HEK293T (cell line): ENCODE results near the gene GIPC2.

Experiments used
- CTCF ChIA-PET: fragments of 350-600 bp; formaldehyde crosslinking; extraction: SDS; loops from one replicate; lab custom pipeline; 2021; ENCODE audit warnings: antibody characterized with exemption, inconsistent platforms; lab: Yijun Ruan, JAX
- POLR2A ChIA-PET: fragments of 350-600 bp; formaldehyde crosslinking; extraction: SDS; loops from one replicate; lab custom pipeline; 2020; ENCODE audit warnings: antibody characterized with exemption, inconsistent platforms; lab: Yijun Ruan, JAX
- DNase-seq: peaks from one replicate; pipeline ENCODE4 v3.0.0; 2012; ENCODE audit warnings: mixed read lengths; ENCODE audit errors: extremely low spot score
- ARNT ChIP-seq: fragments of 450-650 bp; IDR thresholded peaks from 2 replicates; pipeline ENCODE4 v1.6.1; 2017; ENCODE audit warnings: mild to moderate bottlenecking
- BHLHE40 ChIP-seq: fragments of 450-650 bp; IDR thresholded peaks from 2 replicates; pipeline ENCODE4 v1.6.1; 2016; ENCODE audit warnings: mild to moderate bottlenecking, moderate library complexity, borderline replicate concordance
- CTBP1 ChIP-seq: fragments of 450-650 bp; IDR thresholded peaks from 2 replicates; pipeline ENCODE4 v1.6.1; 2016; ENCODE audit warnings: borderline replicate concordance
- ELF4 ChIP-seq: fragments of 450-650 bp; IDR thresholded peaks from 2 replicates; pipeline ENCODE4 v1.6.1; 2017; ENCODE audit warnings: antibody characterized with exemption
- FOXA1 ChIP-seq: fragments of 450-650 bp; IDR thresholded peaks from 2 replicates; pipeline ENCODE4 v1.6.1; 2016; ENCODE audit warnings: mild to moderate bottlenecking
- FOXK2 ChIP-seq: fragments of 450-650 bp; IDR thresholded peaks from 2 replicates; pipeline ENCODE4 v1.6.1; 2016; ENCODE audit warnings: mild to moderate bottlenecking
- FOXM1 ChIP-seq: fragments of 450-650 bp; IDR thresholded peaks from 2 replicates; pipeline ENCODE4 v1.6.1; 2017; ENCODE audit warnings: mild to moderate bottlenecking, borderline replicate concordance
- HDGF ChIP-seq: fragments of 450-650 bp; IDR thresholded peaks from 2 replicates; pipeline ENCODE4 v1.6.1; 2017; ENCODE audit warnings: antibody characterized with exemption, borderline replicate concordance
- L3MBTL2 ChIP-seq: fragments of 450-650 bp; conservative IDR thresholded peaks from 2 replicates; pipeline ENCODE4 v1.6.1; 2016; ENCODE audit warnings: mild to moderate bottlenecking
- LEF1 ChIP-seq: fragments of 450-650 bp; IDR thresholded peaks from 2 replicates; pipeline ENCODE4 v1.6.1; 2017; ENCODE audit warnings: mild to moderate bottlenecking, borderline replicate concordance
- NFRKB ChIP-seq: fragments of 450-650 bp; IDR thresholded peaks from 2 replicates; pipeline ENCODE4 v1.6.1; 2016; ENCODE audit warnings: mild to moderate bottlenecking, moderate library complexity
- SP1 ChIP-seq: fragments of 450-650 bp; IDR thresholded peaks from 2 replicates; pipeline ENCODE4 v1.6.1; 2017
- SUZ12 ChIP-seq: fragments of 450-650 bp; IDR thresholded peaks from 2 replicates; pipeline ENCODE4 v1.6.1; 2016; ENCODE audit warnings: mild to moderate bottlenecking
- TARDBP ChIP-seq: fragments of 450-650 bp; IDR thresholded peaks from 2 replicates; pipeline ENCODE4 v1.6.1; 2016
- ZNF384 ChIP-seq: fragments of 450-650 bp; IDR thresholded peaks from 2 replicates; pipeline ENCODE4 v1.6.1; 2016
- TF ChIP-seq, protein P1 (sequence below): fragments of 450-650 bp; IDR thresholded peaks from 2 replicates; pipeline ENCODE4 v1.6.1; 2016

GIPC2 gene

DNA sequence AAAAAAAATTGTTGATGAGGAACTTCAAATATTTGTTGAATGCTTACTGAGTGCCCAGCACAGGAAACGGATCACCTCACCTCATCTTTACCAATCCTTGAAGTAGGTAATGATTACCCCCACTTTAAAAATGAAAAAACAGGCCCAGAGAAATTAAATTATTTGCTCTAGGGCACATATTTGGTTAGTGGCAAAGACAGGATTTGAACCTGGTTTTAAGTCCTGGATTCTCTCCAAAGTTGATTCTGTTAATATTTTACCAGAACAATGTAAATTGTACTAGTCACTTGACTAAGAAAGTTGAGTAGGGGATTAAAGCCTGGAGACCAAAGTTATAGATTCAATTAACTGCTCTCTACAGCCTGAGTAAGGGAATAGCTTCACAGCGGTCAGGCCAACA, 97.9 kb downstream of the GIPC2 start:
- TF ChIP-seq ELF4, result no peak
- TF ChIP-seq BHLHE40, result no peak
- no peak for TF ChIP-seq FOXM1
- TF ChIP-seq FOXK2, result no peak
- no peak for TF ChIP-seq HDGF
- TF ChIP-seq FOXA1, result no peak
- no peak for TF ChIP-seq LEF1
- POLR2A ChIA-PET, result no interaction called here

DNA sequence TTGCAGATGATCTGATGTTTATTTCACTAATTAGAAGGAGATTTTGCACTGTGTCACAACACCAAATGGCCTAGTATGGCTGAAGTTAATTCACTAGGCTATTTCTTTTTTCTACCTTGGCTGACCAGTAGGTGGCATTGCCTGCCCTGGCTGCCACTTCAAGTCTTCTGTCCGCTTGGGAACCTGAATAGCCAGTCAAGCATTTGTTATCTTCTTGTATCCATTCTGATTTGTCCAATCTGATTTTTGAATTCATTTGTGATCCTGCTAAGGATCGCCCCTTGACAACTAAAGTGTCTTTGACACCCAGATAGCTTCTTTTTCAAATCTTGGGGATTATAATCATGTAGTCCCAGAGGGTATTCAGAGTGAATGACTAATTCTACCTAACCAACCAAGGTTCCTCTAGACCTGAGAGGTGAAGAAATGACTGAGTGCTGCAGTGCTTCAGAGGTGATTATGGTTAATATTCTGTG, 99.4 kb downstream of the GIPC2 start:
- DNase-seq, result peak; percentile 83
- CTCF ChIA-PET, result interaction anchor here (0.6 to 1.8 kb wide), 4 partner anchors 14 to 532 kb away, joined by 3 to 6 read pairs (median 4); no protein-coding TSS in a partner anchor

More for the DNA sequence above, 97.9 kb downstream of the GIPC2 start:
- CTCF ChIA-PET, result interaction anchor here (0.6 to 1.8 kb wide), 2 partner anchors 12 to 464 kb away, joined by 4 to 6 read pairs; no protein-coding TSS in a partner anchor
- no peak for DNase-seq

DNA sequence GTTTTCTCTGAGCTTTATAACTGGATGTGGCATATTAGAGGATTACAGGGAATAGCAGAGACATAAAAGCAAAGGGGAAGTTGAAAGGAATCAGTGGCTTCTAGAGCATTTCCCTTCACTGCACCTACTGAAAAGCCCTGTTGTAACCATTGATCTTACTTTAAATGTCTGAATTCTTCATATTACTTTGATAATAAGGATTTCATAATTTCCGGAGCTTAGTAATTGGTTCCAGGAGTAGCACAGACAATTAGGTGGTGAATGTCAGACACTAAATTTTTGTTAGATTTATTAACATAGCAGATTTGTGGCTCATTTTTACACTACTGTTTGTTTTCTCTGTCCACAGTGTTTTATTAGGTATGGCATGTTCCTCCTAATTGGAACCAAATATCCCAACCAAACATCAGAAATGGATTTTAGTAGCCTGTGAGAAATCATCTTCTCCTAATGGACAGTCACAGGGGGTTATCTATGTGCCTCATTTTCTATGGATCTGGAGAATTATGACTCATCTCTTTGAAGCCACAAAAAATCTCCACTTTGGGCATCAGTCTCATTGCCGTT, 100.5 kb downstream of the GIPC2 start:
- DNase-seq, result no peak
- TF ChIP-seq FOXK2 (no peak), LEF1 (no peak), TARDBP (no peak), FOXM1 (no peak), NFRKB (no peak), ARNT (no peak), SP1 (no peak), ELF4 (no peak), FOXA1 (no peak)
- CTCF ChIA-PET, result interaction anchor here (0.6 to 1.2 kb wide), 4 partner anchors 15 to 621 kb away, joined by 3 to 4 read pairs (median 3); no protein-coding TSS in a partner anchor
- POLR2A ChIA-PET, result no interaction called here

More for the DNA sequence above, 99.4 kb downstream of the GIPC2 start:
- TF ChIP-seq, protein P1, sequence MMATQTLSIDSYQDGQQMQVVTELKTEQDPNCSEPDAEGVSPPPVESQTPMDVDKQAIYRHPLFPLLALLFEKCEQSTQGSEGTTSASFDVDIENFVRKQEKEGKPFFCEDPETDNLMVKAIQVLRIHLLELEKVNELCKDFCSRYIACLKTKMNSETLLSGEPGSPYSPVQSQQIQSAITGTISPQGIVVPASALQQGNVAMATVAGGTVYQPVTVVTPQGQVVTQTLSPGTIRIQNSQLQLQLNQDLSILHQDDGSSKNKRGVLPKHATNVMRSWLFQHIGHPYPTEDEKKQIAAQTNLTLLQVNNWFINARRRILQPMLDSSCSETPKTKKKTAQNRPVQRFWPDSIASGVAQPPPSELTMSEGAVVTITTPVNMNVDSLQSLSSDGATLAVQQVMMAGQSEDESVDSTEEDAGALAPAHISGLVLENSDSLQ, result 0 out of 2 replicates have a peak, but pooled peaks have one; percentile 15
- no peak for TF ChIP-seq ELF4
- no peak for TF ChIP-seq SUZ12
- POLR2A ChIA-PET, result no interaction called here

DNA sequence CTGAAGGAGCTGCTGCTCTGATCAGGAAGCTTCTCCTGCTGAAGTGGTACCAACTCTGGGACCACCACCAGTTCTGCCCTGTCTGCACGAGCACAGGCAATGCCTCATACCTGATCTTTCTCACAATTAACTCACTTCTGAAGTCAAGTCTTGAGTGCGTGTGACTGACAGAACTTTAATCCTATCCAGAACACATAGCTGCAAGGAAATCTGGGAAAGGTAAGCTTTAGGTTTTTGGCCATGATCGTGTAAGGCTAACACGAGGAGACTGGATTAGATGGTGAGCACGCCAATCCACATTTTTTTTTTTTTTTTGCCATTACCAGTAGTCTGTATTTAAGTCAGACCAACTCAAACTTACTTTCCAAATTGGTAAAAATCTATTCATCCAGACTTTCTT, 101.3 kb downstream of the GIPC2 start:
- ChIA-PET POLR2A (no interaction called here), CTCF (interaction anchor here (0.7 to 1.2 kb wide), 2 partner anchors 16 to 539 kb away, joined by 4 to 6 read pairs; no protein-coding TSS in a partner anchor)
- no peak for DNase-seq
- TF ChIP-seq L3MBTL2 (no peak), FOXK2 (no peak), FOXM1 (no peak), FOXA1 (no peak), TARDBP (no peak), SP1 (no peak), HDGF (no peak), NFRKB (no peak), ZNF384 (no peak), ARNT (no peak), SUZ12 (no peak), BHLHE40 (no peak), CTBP1 (no peak), LEF1 (no peak), ELF4 (no peak)
- TF ChIP-seq, protein P1, result no peak

DNA sequence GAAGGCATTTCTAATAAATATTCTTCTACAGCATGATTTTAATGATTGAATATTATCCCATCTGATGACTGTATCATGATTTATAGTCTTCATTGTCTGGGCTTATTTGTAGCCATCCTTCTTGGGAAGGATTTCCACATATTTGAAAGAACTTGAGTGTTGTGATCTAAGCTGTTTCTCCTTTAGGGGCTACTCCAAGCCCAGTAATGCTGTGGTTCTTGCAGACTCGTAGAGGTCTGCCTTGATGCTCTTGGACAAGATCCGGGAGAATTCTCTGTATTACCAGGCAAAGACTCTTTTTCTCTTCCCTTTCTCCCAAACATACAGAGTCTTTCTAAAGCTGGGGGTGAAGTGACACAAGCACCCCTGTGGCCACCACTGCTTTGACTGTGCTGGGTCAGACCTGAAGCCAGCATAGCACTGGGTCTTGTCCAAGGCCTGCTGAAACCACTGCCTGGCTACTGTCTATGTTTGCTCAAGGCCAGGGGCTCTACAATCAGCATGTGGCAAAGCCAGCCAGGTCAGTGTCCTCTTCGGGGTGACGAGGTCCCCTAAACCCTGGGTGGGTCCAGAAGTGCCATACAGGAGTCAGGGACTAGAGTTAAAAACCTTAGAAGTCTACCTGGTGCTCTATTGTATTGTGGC, 107.4 kb downstream of the GIPC2 start:
- ChIA-PET POLR2A (no interaction called here), CTCF (no interaction called here)
- TF ChIP-seq LEF1 (no peak), CTBP1 (no peak), FOXM1 (no peak), ZNF384 (no peak), BHLHE40 (no peak), HDGF (no peak), ARNT (no peak), SUZ12 (no peak), ELF4 (no peak), FOXK2 (no peak), NFRKB (no peak), SP1 (no peak), L3MBTL2 (no peak), FOXA1 (no peak)
- TF ChIP-seq, protein P1, result no peak
- DNase-seq, result no peak

DNA sequence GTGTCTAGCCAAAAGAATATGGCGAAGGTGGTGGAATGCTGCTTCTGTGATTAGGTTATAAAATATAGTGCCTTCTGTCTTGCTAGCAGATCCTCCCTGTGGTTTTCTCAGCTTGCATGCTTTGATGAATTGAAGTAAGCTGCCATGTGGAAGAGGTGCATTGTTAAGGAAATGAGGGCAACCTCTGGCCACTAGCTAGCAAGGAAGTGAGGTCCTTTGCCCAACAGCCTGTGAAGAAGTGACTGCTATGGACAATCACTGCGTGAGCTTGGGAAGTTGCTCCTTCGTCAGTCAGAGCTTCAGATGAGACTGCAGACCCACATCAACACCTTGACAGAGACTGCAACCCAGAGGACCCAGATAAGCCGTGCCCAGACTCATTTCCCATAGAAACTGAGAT, 109.4 kb downstream of the GIPC2 start:
- no peak for DNase-seq
- ChIA-PET CTCF (no interaction called here), POLR2A (no interaction called here)
- TF ChIP-seq NFRKB (no peak), FOXK2 (no peak), BHLHE40 (no peak), FOXA1 (no peak), ZNF384 (no peak), CTBP1 (no peak), ARNT (no peak), SUZ12 (no peak), L3MBTL2 (no peak), TARDBP (no peak), SP1 (no peak), HDGF (no peak), FOXM1 (no peak), ELF4 (no peak), LEF1 (no peak)
- TF ChIP-seq, protein P1, result no peak
